ENCODE measurements around the gene RSKR. TPM values are rescaled to one million over a fixed set of nuclear protein-coding genes. Genes with fewer than 3 reads are reported as not detected.

Gene RSKR
- total RNA-seq, 1 experiment from 2014 or later = 18.9 TPM

GRCh38 chr17:28571361-28572122, 42.4 kb downstream of the RSKR start, which contains the start of gene PIGS:
TSS of gene PIGS (minus strand) at chr17:28571524. CDS start at chr17:28571496, 28 bp downstream.
- intact Hi-C loops (cut with micrococcal nuclease) = no loop called here
- ChIA-PET POLR2A (interaction anchor here (0.8 to 1.3 kb wide), 5 partner anchors 10 to 148 kb away, joined by 3 read pairs; partner anchors contain the start of gene RPL23A), RAD21 (ENCODE audit: low non-redundant PET in 1 of 2, low total read pairs in 2 of 2, uncharacterized antibody in 2 of 2, unreplicated experiment in 2 of 2) (no interaction called here)
- TF ChIP-seq POLR2AphosphoS5 (IDR thresholded peaks at IDR 0.05; ENCODE audit: low read depth, low read length) = peak; percentile 80
- TF ChIP-seq MAX (IDR thresholded peaks at IDR 0.05) = no peak
- TF ChIP-seq CEBPB (IDR thresholded peaks at IDR 0.05; ENCODE audit: low read depth) = no peak
- TF ChIP-seq REST (IDR thresholded peaks at IDR 0.05; ENCODE audit: low read depth) = no peak
- peak; percentile 88 for TF ChIP-seq YY1 (IDR thresholded peaks at IDR 0.05; ENCODE audit: extremely low read depth, insufficient replicate concordance, low read depth, low read length)
- no peak for TF ChIP-seq CTCF (IDR thresholded peaks at IDR 0.05 in 2 of 3, conservative IDR thresholded peaks at IDR 0.05 in 1 of 3; ENCODE audit: borderline replicate concordance in 1 of 3, insufficient read depth in 1 of 3, low read depth in 2 of 3, low read length in 2 of 3)
- TF ChIP-seq SIN3A (IDR thresholded peaks at IDR 0.05; ENCODE audit: low read depth) = peak; percentile 34; the same call in 1 of the 2 replicates
- peak; percentile 67 for TF ChIP-seq POLR2A (IDR thresholded peaks at IDR 0.05; ENCODE audit: borderline replicate concordance, extremely low read depth, insufficient read depth, insufficient read length)
- peak; percentile 24; the same call in 1 of the 2 replicates for TF ChIP-seq ZFX (IDR thresholded peaks at IDR 0.05)
- TF ChIP-seq ZNF274 (IDR thresholded peaks at IDR 0.05; ENCODE audit: low read depth, low read length) = no peak
- TF ChIP-seq EZH2 (IDR thresholded peaks at IDR 0.05) = no peak
- TF ChIP-seq SP1 (IDR thresholded peaks at IDR 0.05; ENCODE audit: low read depth) = no peak
- TF ChIP-seq TCF7L2 (IDR thresholded peaks at IDR 0.05; ENCODE audit: borderline replicate concordance, extremely low read depth, insufficient read depth, insufficient read length) = no peak
- no peak for TF ChIP-seq ZBTB33 (IDR thresholded peaks at IDR 0.05; ENCODE audit: extremely low read depth, insufficient replicate concordance, low read length)
- TF ChIP-seq RAD21 (IDR thresholded peaks at IDR 0.05; ENCODE audit: low read depth) = no peak
- TF ChIP-seq CBX3 (IDR thresholded peaks at IDR 0.05; ENCODE audit: low read depth) = no peak
- TF ChIP-seq JUND (IDR thresholded peaks at IDR 0.05) = no peak
- no peak for TF ChIP-seq EGR1 (IDR thresholded peaks at IDR 0.05; ENCODE audit: low read depth)
- TF ChIP-seq SRF (IDR thresholded peaks at IDR 0.05; ENCODE audit: low read depth) = no peak

More at GRCh38 chr17:28571361-28572122, 42.4 kb downstream of the RSKR start, which contains the start of gene PIGS:
- peak; percentile 99 for ATAC-seq
- Histone ChIP-seq H4K20me1 (ENCODE audit: insufficient read depth) (no peaks in the 10 kb centered on the region), H3K27ac (ENCODE audit: low read depth, low read length) (peak within 1 kb of the TSS; percentile 62), H3K4me3 (replicated peaks in 1 of 2; ENCODE audit: low read depth in 1 of 2, low read length in 2 of 2) (peak within 1 kb of the TSS; percentile 77 to 99), H3K9ac (ENCODE audit: low read length) (peak within 1 kb of the TSS; percentile 91), H3K4me1 (ENCODE audit: control insufficient read depth in 1 of 2, insufficient read depth in 2 of 2, low read length in 2 of 2) (peaks cover 0 to 20% of the 10 kb centered on the region in 2 experiments; a peak in 3 of 4 replicates), H3K27me3 (ENCODE audit: insufficient read depth, low read length) (no peaks in the 10 kb centered on the region), H3K79me2 (ENCODE audit: insufficient read depth, low read length) (peaks cover 22% of the 10 kb centered on the region), H2AFZ (ENCODE audit: low read depth, low read length, poor library complexity, severe bottlenecking) (peak within 1 kb of the TSS; percentile 81), H3K4me2 (ENCODE audit: low read length) (peak within 1 kb of the TSS; percentile 99), H3K9me2 (ENCODE audit: insufficient read depth) (no peaks in the 10 kb centered on the region), H3K36me3 (ENCODE audit: control insufficient read depth in 1 of 2, insufficient read depth in 2 of 2, low read length in 2 of 2) (peaks cover 0 to 4% of the 10 kb centered on the region in 2 experiments; a peak in 1 of 4 replicates), H3K9me3 (ENCODE audit: control insufficient read depth in 1 of 2, insufficient read depth in 1 of 2, low read depth in 1 of 2, low read length in 2 of 2) (no peaks in the 10 kb centered on the region)
- CTCF ChIA-PET = interaction anchor here (0.7 to 1.2 kb wide), 4 partner anchors 21 to 236 kb away, joined by 3 to 6 read pairs (median 4); partner anchors contain the start of gene TNFAIP1
- DNase-seq (ENCODE audit: low read depth, low spot score) = peak; percentile 81
- TSS peak; percentile 70 for BruUV-seq (replicated peaks)

Data from HCT116 (cell line).